Neural cell (in vitro differentiated cells): ENCODE results near the gene NEURL3.

Experiments
- EP300 ChIP-seq: fragments of 450-650 bp; conservative IDR thresholded peaks from 2 replicates; pipeline ENCODE4 v1.6.1; 2014; ENCODE audit warnings: antibody characterized with exemption, mild to moderate bottlenecking, moderate library complexity; ENCODE audit not compliant: poor library complexity, severe bottlenecking
- TAF1 ChIP-seq: IDR thresholded peaks from 2 replicates; pipeline ENCODE4 v1.6.1; 2012; ENCODE audit warnings: low read depth

GRCh38 chr2:96512341-96512740 is 7.2 kb upstream of the NEURL3 start:
- TF ChIP-seq EP300 (no peak), TAF1 (no peak)
